ENCODE measurements around the gene PLGRKT.
"Not testable (repeated sequence)": the region's sequence is repeated elsewhere in the genome, so short reads cannot be mapped to it uniquely, and the experiment has no call there.

Gene PLGRKT

DNA sequence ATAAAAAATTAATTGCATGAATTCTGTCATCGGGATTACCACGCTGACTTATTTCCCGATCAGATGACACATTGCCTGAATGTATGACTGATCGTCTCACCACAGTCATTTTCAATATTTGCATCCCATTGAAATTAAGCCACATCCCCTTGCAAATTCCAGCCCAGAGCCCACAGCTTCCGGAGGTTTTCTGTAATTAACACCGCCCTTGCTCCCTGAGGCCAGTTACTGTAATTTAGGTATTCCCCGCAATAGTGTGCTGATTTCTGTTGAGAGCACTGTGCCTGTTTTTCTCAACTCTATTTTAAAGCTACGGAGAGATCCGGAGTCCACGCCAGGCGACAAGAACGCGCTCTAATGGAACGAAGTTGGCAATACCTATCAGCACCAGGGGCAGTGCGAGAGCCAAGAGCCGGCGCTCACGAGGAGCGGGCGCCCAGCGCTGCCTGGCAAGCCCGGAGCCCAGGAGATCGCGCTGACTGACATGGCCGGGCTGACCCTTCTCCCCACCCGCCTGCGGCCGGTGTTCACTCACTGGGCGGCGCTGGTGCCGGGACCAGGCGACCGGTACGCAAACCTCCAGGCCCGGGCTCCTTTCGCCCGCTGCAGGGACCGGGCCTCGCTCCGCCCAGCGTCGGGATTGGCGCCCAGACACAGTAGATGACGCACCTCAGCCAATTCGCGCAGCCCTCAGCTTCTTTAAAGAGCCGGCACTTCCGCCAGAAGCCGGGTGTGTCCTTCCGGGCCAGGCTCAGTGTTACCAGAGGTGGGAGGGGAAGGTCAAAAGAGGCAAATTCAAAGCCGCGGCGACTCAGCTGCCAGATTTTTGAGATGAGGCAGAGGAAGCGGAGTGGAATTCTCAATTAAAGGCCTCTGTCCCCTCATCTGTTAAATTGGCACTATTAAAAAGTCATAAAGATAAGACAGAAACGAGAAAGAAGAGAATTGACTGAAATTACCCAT is at the start of gene PLGRKT:
TSS of gene PLGRKT (minus strand) at position 672 of the 963 bp plus-strand sequence. CDS start 5,948 bp downstream, outside the sequence.
- peak; percentile 86 for DNase-seq (ENCODE audit: low read depth)

- no peak for DNase-seq (ENCODE audit: low read depth)
Observed at GRCh38 chr9:5486988-5487387, 49.3 kb upstream of the PLGRKT start.

- no peak for DNase-seq (ENCODE audit: low read depth)
Observed at GRCh38 chr9:5485378-5486085, 47.8 kb upstream of the PLGRKT start.

- no peak for DNase-seq (ENCODE audit: low read depth)
Observed at GRCh38 chr9:5483306-5483705, 45.6 kb upstream of the PLGRKT start.

GRCh38 chr9:5482194-5482593 is 44.5 kb upstream of the PLGRKT start:
- DNase-seq (ENCODE audit: low read depth): no peak

DNA sequence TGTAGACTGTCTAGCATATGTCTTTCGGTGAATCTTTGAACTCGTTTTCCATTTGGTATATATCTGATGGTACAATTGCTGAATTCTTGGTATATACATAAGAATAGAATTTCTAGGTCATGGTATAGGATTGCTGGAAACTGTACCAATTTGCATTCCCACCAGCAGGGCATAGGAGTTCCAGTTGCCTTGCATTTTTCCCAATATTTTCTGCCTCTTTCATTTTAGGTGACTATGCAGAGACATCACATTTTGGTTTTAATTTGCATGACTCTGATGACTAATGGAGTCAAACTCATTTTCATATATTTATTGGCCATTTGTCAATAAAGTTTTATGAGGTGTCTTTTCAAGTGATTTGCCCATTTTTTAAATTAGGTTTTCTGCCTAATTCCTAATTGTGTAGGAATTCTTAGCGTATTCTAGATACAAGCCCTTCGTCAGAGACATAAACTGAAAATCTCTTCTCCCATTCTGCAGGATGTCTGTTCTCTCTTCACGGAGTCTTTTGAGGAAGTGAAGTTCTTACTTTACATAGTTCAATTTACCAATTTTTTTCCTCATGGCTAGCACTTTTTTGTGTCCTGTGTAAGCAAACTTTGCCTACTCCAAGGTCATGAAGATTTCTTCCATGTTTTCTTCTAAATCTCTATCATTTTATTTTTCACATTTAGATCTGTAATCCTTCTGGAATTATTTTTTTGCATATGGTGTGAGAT is 43.8 kb upstream of the PLGRKT start:
- no peak for DNase-seq (ENCODE audit: low read depth)

GRCh38 chr9:5480919-5481318 is 43.2 kb upstream of the PLGRKT start:
- DNase-seq (ENCODE audit: low read depth): no peak

DNA sequence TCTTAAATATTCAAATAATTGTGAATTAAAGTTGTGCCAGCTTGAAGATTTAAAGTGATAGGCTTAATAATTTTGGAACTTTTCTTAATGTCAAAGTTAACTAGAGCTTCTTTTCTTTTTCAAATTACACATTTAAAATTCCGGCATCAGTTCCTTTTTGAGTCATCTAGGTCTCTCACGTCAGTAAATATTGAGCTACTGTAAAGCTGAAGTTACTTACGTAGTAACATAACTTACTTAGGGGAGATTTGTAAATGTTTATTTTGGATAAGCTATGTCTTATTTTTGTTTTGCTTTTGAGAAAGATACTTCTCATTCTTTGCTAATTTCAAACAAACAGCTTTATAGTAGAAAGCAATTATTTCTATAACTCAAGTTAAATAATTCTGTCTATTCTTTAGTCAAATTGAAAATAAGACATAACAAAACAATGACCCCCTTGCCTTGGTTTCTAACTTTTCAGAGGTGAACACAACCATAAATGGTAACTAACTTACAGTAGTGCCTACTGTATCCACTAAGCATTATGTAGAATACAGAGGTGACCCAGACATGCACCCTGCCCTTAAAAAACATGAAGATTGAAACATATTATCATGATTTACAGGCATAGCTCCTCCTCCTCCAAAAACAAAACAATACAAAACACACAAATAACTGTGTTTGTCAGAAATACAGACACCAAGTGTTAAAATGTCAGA is 42.4 kb upstream of the PLGRKT start:
- DNase-seq (ENCODE audit: low read depth): no peak

DNA sequence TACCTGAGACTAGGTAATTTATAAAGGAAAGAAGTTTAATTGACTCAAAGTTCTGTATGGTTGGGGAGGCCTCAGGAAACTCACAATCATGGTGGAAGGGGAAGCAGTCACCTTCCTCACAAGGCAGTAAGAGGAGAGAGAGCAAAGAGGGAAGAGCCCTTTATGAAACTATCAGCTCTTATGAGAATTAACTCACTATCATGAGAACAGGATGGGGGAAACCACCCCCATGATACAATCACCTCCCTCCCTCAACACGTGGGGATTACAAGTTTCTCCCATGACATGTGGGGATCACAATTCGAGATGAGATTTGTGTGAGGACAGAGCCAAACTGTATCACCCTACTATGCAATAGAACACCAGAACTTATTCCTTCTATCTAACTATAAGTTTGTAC is 40.5 kb upstream of the PLGRKT start:
- DNase-seq (ENCODE audit: low read depth): no peak

- not testable (repeated sequence) for DNase-seq (ENCODE audit: low read depth)
Observed at GRCh38 chr9:5475611-5476010, 37.9 kb upstream of the PLGRKT start.

- no peak for DNase-seq (ENCODE audit: low read depth)
Observed at GRCh38 chr9:5470816-5471215, 33.1 kb upstream of the PLGRKT start.

GRCh38 chr9:5470122-5470521 is 32.4 kb upstream of the PLGRKT start:
- DNase-seq (ENCODE audit: low read depth): no peak

DNA sequence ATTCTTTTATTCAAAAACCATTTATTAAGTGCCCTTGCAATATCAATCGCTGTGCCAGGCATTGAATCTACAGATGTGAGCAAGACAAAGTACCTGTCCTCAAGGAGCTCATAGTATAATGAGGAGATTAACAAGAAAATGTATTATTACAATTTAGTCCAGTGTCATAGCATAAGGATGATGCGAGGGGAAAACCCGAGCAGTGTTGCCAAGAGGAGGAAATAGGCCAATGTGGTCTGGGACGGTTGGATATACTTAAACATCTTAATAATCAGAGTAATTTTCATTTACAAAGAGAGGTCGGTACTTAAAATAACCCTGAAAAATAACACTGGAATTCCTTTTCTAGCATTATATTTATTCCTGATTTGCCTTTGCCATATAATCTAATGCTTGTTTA is 31.1 kb upstream of the PLGRKT start:
- no peak for DNase-seq (ENCODE audit: low read depth)

GRCh38 chr9:5466766-5467165 is 29.0 kb upstream of the PLGRKT start:
- no peak for DNase-seq (ENCODE audit: low read depth)

GRCh38 chr9:5466005-5466404 is 28.3 kb upstream of the PLGRKT start:
- no peak for DNase-seq (ENCODE audit: low read depth)

DNA sequence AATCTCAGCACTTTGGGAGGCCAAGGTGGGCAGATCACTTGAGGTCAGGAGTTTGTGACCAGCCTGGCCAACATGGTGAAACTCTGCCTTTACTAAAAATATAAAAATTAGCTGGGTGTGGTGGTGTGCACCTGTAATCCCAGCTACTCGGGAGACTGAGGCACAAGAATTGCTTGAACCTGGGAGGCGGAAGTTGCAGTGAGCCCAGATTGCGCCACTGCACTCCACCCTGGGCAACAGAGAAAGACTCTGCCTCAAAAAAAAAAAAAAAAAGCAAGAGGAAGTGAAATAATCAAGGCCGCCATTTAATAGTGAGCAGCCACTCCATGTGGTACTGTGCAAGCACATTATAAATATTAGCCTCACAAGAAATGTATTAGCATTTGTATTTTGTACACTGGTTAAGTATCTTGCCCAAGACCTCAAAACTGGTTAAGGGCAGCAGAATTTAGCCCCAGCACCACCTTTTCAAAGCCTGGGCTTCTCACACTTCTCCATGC is 27.2 kb upstream of the PLGRKT start:
- not testable (repeated sequence) for DNase-seq (ENCODE audit: low read depth)

DNA sequence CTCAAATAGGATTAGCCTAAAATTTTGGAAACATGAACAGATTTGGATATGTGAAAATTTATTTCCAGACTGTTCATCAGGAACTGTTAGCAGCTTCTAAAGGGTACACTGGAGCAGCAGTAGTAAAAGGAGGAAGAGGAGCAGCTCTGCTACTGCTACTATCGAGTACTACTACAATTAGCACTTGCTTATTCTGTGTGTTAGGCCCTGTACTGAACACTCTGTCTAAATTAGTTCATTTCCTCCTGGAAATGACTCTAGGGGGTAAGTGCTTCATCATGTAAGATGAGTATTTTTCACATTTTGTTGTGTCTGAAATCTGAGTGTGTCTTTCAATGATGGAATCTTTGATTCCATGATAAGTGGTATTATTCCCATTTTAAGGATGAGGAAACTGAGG is 22.4 kb upstream of the PLGRKT start:
- no peak for DNase-seq (ENCODE audit: low read depth)

DNA sequence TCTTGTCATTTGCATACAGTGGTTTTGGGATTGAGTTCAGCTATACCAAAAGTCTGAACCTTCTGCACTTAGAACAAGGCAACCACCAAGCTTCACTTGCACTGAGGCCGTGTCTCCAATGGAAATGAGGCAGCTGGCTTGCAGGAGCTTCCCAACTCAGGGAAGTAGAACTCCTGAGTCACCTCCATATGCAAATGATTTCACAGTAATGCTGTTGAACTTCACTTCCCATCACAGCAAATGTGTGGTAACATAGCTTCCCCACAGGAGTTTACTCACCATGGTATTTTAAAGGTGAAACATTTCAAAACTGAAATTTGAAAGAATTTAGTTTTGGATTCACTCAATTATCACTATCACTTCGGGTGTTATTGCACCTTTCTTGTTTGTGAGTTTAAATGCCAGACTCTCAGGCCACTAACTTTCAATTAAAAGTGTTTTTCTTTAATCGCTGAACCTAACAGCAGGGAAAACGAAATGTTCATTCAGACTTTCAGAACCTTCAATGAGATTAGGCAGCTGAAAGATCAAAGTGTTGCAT is 21.6 kb upstream of the PLGRKT start:
- no peak for DNase-seq (ENCODE audit: low read depth)

DNA sequence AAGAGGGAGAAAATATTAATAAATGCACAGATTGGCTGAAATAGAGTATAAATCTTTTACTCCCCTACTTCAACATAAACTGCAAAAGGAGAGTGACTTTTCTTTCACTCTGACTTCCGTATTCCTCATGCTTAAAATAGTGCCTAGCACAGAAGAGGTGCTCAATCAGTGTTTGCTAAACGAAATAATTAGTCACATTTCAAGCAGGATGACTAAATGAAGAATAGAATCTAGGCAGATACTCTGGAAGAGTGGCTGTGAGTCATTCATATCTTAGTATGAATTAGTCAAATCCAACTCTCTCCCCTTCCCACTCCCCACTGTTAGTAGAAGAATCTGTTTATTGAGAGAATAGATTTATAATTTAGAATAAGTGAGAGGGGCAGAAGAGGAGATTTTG is 17.5 kb upstream of the PLGRKT start:
- DNase-seq (ENCODE audit: low read depth): no peak

GRCh38 chr9:5453673-5454072 is 15.9 kb upstream of the PLGRKT start:
- DNase-seq (ENCODE audit: low read depth): no peak

- no peak for DNase-seq (ENCODE audit: low read depth)
Observed at GRCh38 chr9:5453004-5453403, 15.3 kb upstream of the PLGRKT start.

GRCh38 chr9:5452286-5452609 is 14.5 kb upstream of the PLGRKT start:
- no peak for DNase-seq (ENCODE audit: low read depth)

Measured in activated T-helper 9 cell treated with anti-CD3 and anti-CD28 coated beads, Interleukin-2, amount 50 U/mL, for 16 hours (primary cell).